H54 (cell line): ENCODE measurements around the gene PROB1.
"Not testable (repeated sequence)": the region's sequence is repeated elsewhere in the genome, so short reads cannot be mapped to it uniquely, and the experiment has no call there.

Experiments
- DNase-seq: peaks from one replicate; pipeline ENCODE4 v3.0.0; 2011; ENCODE audit warnings: low spot score, mixed read lengths; ENCODE audit not compliant: insufficient read length
- FAIRE-seq: peaks from 3 replicates; lab custom pipeline; 2011; peaks lifted over from hg19 to GRCh38; lab: Jason Lieb, UNC
- POLR2A ChIP-seq: IDR thresholded peaks from 2 replicates; pipeline ENCODE4 v1.6.1; 2011; ENCODE audit warnings: low read depth, mild to moderate bottlenecking, low read length

PROB1 gene

GRCh38 chr5:139391570-139392323, 3.2 kb downstream of the PROB1 start:
- TF ChIP-seq POLR2A: no peak
- DNase-seq: peak; percentile 69
- FAIRE-seq: no peak

GRCh38 chr5:139390639-139391569, 4.0 kb downstream of the PROB1 start:
- DNase-seq (no peak), FAIRE-seq (no peak)
- TF ChIP-seq POLR2A: no peak

GRCh38 chr5:139389701-139390638, 4.9 kb downstream of the PROB1 start, which contains the start of gene MZB1:
Gene MZB1, minus strand, starts transcription at chr5:139389913. Its CDS starts 57 bp downstream, at chr5:139389856.
- FAIRE-seq: no peak
- no peak for DNase-seq
- TF ChIP-seq POLR2A: no peak

GRCh38 chr5:139388198-139388821, 6.6 kb downstream of the PROB1 start:
- DNase-seq (no peak), FAIRE-seq (no peak)
- no peak for TF ChIP-seq POLR2A

- DNase-seq (no peak), FAIRE-seq (no peak)
- no peak for TF ChIP-seq POLR2A
Measured at GRCh38 chr5:139387611-139388197, 7.2 kb downstream of the PROB1 start.

- not testable (repeated sequence) for DNase-seq, FAIRE-seq
Measured at GRCh38 chr5:139386956-139387355, 7.9 kb downstream of the PROB1 start.

GRCh38 chr5:139386050-139386438, 8.9 kb downstream of the PROB1 start:
- TF ChIP-seq POLR2A: no peak
- no peak for DNase-seq
- FAIRE-seq: no peak

GRCh38 chr5:139385061-139386049, 9.5 kb downstream of the PROB1 start:
- DNase-seq (no peak), FAIRE-seq (no peak)
- TF ChIP-seq POLR2A: no peak

GRCh38 chr5:139384591-139385051, 10.3 kb downstream of the PROB1 start:
- no peak for DNase-seq
- FAIRE-seq: no peak
- TF ChIP-seq POLR2A: no peak

- no peak for TF ChIP-seq POLR2A
- FAIRE-seq: no peak
- no peak for DNase-seq
Measured at GRCh38 chr5:139383993-139384590, 10.8 kb downstream of the PROB1 start.

GRCh38 chr5:139383275-139383992, 11.5 kb downstream of the PROB1 start, which contains the start of gene SLC23A1:
Gene SLC23A1, minus strand, starts transcription at chr5:139383297. Its CDS starts 44 bp downstream, at chr5:139383253.
- no peak for TF ChIP-seq POLR2A
- DNase-seq (no peak), FAIRE-seq (no peak)
